ENCODE measurements around the gene LRRC8C.

The LRRC8C gene

DNA sequence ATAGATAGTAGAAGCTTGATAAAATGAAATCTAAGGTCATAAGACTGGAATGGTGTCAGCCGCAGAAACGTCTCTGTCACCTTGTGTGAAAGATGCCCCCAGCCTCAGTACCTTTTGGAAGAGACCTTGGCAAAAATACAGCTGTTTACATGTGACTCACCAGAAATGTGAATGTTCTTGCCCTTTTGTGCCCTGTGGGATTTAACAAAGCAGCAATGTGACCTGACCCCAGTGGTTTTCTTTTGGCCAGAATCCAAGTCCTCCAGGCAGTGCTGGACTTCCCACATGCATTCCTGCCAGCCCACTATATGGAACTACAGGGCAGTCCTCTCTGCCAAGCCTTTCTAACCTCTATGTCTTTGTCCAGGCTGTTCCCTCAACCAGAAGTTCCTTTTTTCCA is 27.2 kb upstream of the LRRC8C start:
- Histone ChIP-seq H3K36me3 (ENCODE audit: low read length) (no peaks in the 10 kb centered on the region), H3F3A (ENCODE audit: insufficient read depth) (no peaks in the 10 kb centered on the region), H3K4me2 (ENCODE audit: low read depth, low read length, poor library complexity, severe bottlenecking) (no peak overlapping the region), H4K20me1 (ENCODE audit: low read depth, low read length) (no peaks in the 10 kb centered on the region), H3K27ac (ENCODE audit: low read depth, low read length) (no peak overlapping the region), H3K79me2 (ENCODE audit: insufficient read depth, low read length) (no peaks in the 10 kb centered on the region), H3K9me3 (ENCODE audit: insufficient read depth, low read length) (no peaks in the 10 kb centered on the region), H3K27me3 (ENCODE audit: low read length) (no peaks in the 10 kb centered on the region), H2AFZ (ENCODE audit: low read depth, low read length, severe bottlenecking) (no peak overlapping the region), H3K9me2 (replicated peaks; ENCODE audit: insufficient read depth, low read length) (no peaks in the 10 kb centered on the region), H3K4me3 (ENCODE audit: insufficient read depth, low read length, poor library complexity, severe bottlenecking) (no peak overlapping the region), H3K9ac (ENCODE audit: low read length) (no peak overlapping the region)
- TF ChIP-seq, protein P1, sequence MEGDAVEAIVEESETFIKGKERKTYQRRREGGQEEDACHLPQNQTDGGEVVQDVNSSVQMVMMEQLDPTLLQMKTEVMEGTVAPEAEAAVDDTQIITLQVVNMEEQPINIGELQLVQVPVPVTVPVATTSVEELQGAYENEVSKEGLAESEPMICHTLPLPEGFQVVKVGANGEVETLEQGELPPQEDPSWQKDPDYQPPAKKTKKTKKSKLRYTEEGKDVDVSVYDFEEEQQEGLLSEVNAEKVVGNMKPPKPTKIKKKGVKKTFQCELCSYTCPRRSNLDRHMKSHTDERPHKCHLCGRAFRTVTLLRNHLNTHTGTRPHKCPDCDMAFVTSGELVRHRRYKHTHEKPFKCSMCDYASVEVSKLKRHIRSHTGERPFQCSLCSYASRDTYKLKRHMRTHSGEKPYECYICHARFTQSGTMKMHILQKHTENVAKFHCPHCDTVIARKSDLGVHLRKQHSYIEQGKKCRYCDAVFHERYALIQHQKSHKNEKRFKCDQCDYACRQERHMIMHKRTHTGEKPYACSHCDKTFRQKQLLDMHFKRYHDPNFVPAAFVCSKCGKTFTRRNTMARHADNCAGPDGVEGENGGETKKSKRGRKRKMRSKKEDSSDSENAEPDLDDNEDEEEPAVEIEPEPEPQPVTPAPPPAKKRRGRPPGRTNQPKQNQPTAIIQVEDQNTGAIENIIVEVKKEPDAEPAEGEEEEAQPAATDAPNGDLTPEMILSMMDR (IDR thresholded peaks at IDR 0.05; ENCODE audit: insufficient read depth, low read length, poor library complexity, severe bottlenecking): no peak
- no peak for TF ChIP-seq EZH2phosphoT487 (conservative IDR thresholded peaks at IDR 0.05; ENCODE audit: low read length)

DNA sequence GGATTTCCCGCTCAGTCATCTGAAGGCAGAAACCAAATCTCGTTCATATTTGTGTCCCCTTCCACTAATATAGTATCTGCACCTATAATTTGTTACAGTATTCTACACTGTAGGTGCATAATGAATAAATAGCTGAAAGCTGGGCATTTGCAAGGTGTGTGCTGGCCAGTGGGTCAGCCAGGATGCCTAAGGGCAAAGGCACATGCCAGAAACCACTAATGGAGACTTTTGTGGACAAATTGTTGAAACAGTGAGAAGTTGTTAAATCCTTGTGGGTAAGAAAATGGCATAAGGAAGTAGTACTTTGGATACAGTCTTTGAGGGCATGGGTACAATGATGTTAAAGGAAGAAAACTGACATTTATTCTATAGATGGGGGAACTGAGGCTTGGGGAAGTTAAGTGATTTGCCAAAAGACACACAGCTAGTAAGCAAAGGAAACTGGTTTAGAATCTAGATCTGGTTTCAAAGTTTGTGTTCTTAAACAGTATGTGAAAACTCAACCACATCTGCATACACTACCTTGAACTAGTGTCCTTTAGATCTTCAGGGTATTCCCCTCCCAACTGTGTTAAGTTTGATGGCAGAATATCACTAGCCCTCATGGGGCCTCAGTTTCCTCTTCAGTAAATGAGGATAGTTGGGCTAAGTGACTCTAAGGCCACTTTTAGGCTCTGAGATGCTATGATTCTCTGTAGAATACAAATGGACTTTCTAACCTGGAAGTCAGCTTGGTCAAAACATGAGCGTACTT is 26.5 kb upstream of the LRRC8C start:
- no peak for TF ChIP-seq EZH2phosphoT487 (conservative IDR thresholded peaks at IDR 0.05; ENCODE audit: low read length)
- TF ChIP-seq, protein P1 (IDR thresholded peaks at IDR 0.05; ENCODE audit: insufficient read depth, low read length, poor library complexity, severe bottlenecking): no peak
- H3K27ac ChIP-seq (ENCODE audit: low read depth, low read length): no peak overlapping the region

DNA sequence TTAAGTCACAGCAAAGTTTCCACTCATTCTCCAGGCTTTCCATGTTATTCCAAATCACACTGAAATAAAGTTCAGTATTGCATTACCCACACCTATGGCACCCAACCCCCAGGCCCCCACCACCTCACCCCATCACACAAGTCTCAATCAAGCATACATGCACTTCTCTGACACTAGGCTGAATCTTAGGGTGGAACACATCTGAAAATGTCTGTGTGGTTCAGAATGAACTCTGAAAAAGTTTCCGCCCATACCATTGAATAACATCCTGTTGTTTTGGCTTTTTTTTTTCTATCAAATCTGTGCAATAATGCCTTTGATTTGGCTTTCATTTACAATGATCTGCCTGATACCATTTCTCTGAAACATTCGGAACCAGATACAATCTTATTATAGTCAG is 25.8 kb upstream of the LRRC8C start:
- H3F3A ChIP-seq (ENCODE audit: insufficient read depth): no peaks in the 10 kb centered on the region
- no peak overlapping the region for H3K4me2 ChIP-seq (ENCODE audit: low read depth, low read length, poor library complexity, severe bottlenecking)
- H3K36me3 ChIP-seq (ENCODE audit: low read length): no peaks in the 10 kb centered on the region
- no peak overlapping the region for H2AFZ ChIP-seq (ENCODE audit: low read depth, low read length, severe bottlenecking)
- H3K9me3 ChIP-seq (ENCODE audit: insufficient read depth, low read length): no peaks in the 10 kb centered on the region
- H3K27ac ChIP-seq (ENCODE audit: low read depth, low read length): no peak overlapping the region
- H3K9me2 ChIP-seq (replicated peaks; ENCODE audit: insufficient read depth, low read length): no peaks in the 10 kb centered on the region
- no peak overlapping the region for H3K4me3 ChIP-seq (ENCODE audit: insufficient read depth, low read length, poor library complexity, severe bottlenecking)
- H4K20me1 ChIP-seq (ENCODE audit: low read depth, low read length): no peaks in the 10 kb centered on the region
- TF ChIP-seq, protein P1 (IDR thresholded peaks at IDR 0.05; ENCODE audit: insufficient read depth, low read length, poor library complexity, severe bottlenecking): no peak
- TF ChIP-seq EZH2phosphoT487 (conservative IDR thresholded peaks at IDR 0.05; ENCODE audit: low read length): no peak
- H3K79me2 ChIP-seq (ENCODE audit: insufficient read depth, low read length): no peaks in the 10 kb centered on the region
- no peak overlapping the region for H3K9ac ChIP-seq (ENCODE audit: low read length)
- H3K27me3 ChIP-seq (ENCODE audit: low read length): no peaks in the 10 kb centered on the region

More for the DNA sequence above, 26.5 kb upstream of the LRRC8C start:
- H3K4me3 ChIP-seq (ENCODE audit: insufficient read depth, low read length, poor library complexity, severe bottlenecking): no peak overlapping the region
- H3K9me3 ChIP-seq (ENCODE audit: insufficient read depth, low read length): no peaks in the 10 kb centered on the region
- H3K9ac ChIP-seq (ENCODE audit: low read length): no peak overlapping the region
- H3K36me3 ChIP-seq (ENCODE audit: low read length): no peaks in the 10 kb centered on the region
- no peak overlapping the region for H2AFZ ChIP-seq (ENCODE audit: low read depth, low read length, severe bottlenecking)
- no peaks in the 10 kb centered on the region for H3K79me2 ChIP-seq (ENCODE audit: insufficient read depth, low read length)
- no peaks in the 10 kb centered on the region for H3K9me2 ChIP-seq (replicated peaks; ENCODE audit: insufficient read depth, low read length)
- H3F3A ChIP-seq (ENCODE audit: insufficient read depth): no peaks in the 10 kb centered on the region
- no peak overlapping the region for H3K4me2 ChIP-seq (ENCODE audit: low read depth, low read length, poor library complexity, severe bottlenecking)
- no peaks in the 10 kb centered on the region for H3K27me3 ChIP-seq (ENCODE audit: low read length)
- H4K20me1 ChIP-seq (ENCODE audit: low read depth, low read length): no peaks in the 10 kb centered on the region
